Activated CD4-positive, CD25-positive, alpha-beta regulatory T cell (primary cell): Measurements from ENCODE around the gene LRMDA.
"Not testable (repeated sequence)": the region's sequence is repeated elsewhere in the genome, so short reads cannot be mapped to it uniquely, and the experiment has no call there.

Experiments used
- DNase-seq, 4 experiments: peaks; one replicate each; lab custom pipeline; 2025; lab: John Stamatoyannopoulos, UW

LRMDA gene

GRCh38 chr10:75589895-75590654, 158.7 kb downstream of the LRMDA start:
- no peak for DNase-seq

- no peak for DNase-seq
These were observed 160.8 kb downstream of the LRMDA start for GRCh38 chr10:75592151-75592787.

GRCh38 chr10:75592791-75593643, 161.6 kb downstream of the LRMDA start:
- DNase-seq: no peak

- no peak for DNase-seq
These were observed 162.5 kb downstream of the LRMDA start for GRCh38 chr10:75593692-75594556.

- no peak for DNase-seq
These were observed 165.7 kb downstream of the LRMDA start for GRCh38 chr10:75596930-75597620.

GRCh38 chr10:75597773-75598440, 166.5 kb downstream of the LRMDA start:
- DNase-seq: no peak

GRCh38 chr10:75598998-75599397, 167.6 kb downstream of the LRMDA start:
- DNase-seq: no peak

GRCh38 chr10:75599875-75600648, 168.6 kb downstream of the LRMDA start:
- no peak for DNase-seq

GRCh38 chr10:75600833-75601232, 169.4 kb downstream of the LRMDA start:
- no peak for DNase-seq

GRCh38 chr10:75602341-75602740, 170.9 kb downstream of the LRMDA start:
- no peak for DNase-seq

- no peak for DNase-seq
These were observed 173.7 kb downstream of the LRMDA start for GRCh38 chr10:75605096-75605495.

GRCh38 chr10:75605795-75606194, 174.4 kb downstream of the LRMDA start:
- not testable (repeated sequence) for DNase-seq

GRCh38 chr10:75606203-75606779, 174.9 kb downstream of the LRMDA start:
- no peak for DNase-seq

GRCh38 chr10:75607576-75607975, 176.2 kb downstream of the LRMDA start:
- DNase-seq: no peak

GRCh38 chr10:75610183-75610582, 178.8 kb downstream of the LRMDA start:
- DNase-seq: no peak

- DNase-seq: no peak
These were observed 180.0 kb downstream of the LRMDA start for GRCh38 chr10:75611172-75611992.

GRCh38 chr10:75611993-75612372, 180.6 kb downstream of the LRMDA start:
- DNase-seq: no peak

GRCh38 chr10:75612904-75613684, 181.7 kb downstream of the LRMDA start:
- no peak for DNase-seq
